ENCODE results near the gene DNAI4. TPM values are rescaled to one million over a fixed set of nuclear protein-coding genes. Genes with fewer than 3 reads are reported as not detected.
A peak's percentile ranks its signal among the peaks of the same experiment; 100 is the strongest.
"Not testable (repeated sequence)": the region's sequence is repeated elsewhere in the genome, so short reads cannot be mapped to it uniquely, and the experiment has no call there.

The DNAI4 gene
- 10 to 100 TPM in 3 of 6 donors, 1 to 10 TPM in 3; 7.3 to 32.5 (median 10.3) TPM for total RNA-seq

- no peaks in the 10 kb centered on the region for H3K36me3 ChIP-seq
- DNase-seq (peak; percentile 98 to 99), ATAC-seq (ENCODE audit: low FRiP score in 2 of 2) (peak; percentile 99 to 100)
- TF ChIP-seq EP300 (IDR thresholded peaks at IDR 0.05) (peak in 1 of 4 donors; percentile 41), CTCF (IDR thresholded peaks at IDR 0.05) (peak; percentile 19 to 77 (median 51)), POLR2AphosphoS5 (IDR thresholded peaks at IDR 0.05) (peak; percentile 78 to 83), POLR2A (IDR thresholded peaks at IDR 0.05) (peak in 3 of 4 donors; percentile 57 to 78 (median 68))
- 1% methylated on average over 18 to 62 of the region's 64 CpGs for WGBS, 2 donors
- peak within 1 kb of the TSS; percentile 89 to 96 (median 92) for H3K27ac ChIP-seq
- peak within 1 kb of the TSS; percentile 65 to 88 (median 85) for H3K4me3 ChIP-seq
- no peaks in the 10 kb centered on the region for H3K27me3 ChIP-seq
- peaks cover 25 to 27% (median 26%) of the 10 kb centered on the region in 4 donors for H3K4me1 ChIP-seq
- no peaks in the 10 kb centered on the region for H3K9me3 ChIP-seq
Measured at GRCh38 chr1:66924756-66925557, at the start of gene DNAI4, which contains the start of gene MIER1. Gene DNAI4 (minus strand): TSS chr1:66924856. CDS start chr1:66924831, 25 bp downstream. Gene MIER1 (plus strand): TSS chr1:66924990. CDS start chr1:66925029, 39 bp downstream.

- ATAC-seq (ENCODE audit: low FRiP score in 2 of 2) (no peak), DNase-seq (no peak)
- Histone ChIP-seq H3K9me3 (no peaks in the 10 kb centered on the region), H3K27ac (no peak overlapping the region), H3K4me1 (no peaks in the 10 kb centered on the region), H3K36me3 (peaks cover 4 to 86% (median 28%) of the 10 kb centered on the region in 4 donors), H3K4me3 (no peak overlapping the region), H3K27me3 (no peaks in the 10 kb centered on the region)
- WGBS, 2 donors, result 74 to 86% methylated on average over 3 of the region's 3 CpGs
- TF ChIP-seq POLR2AphosphoS5 (IDR thresholded peaks at IDR 0.05), result no peak
- TF ChIP-seq CTCF (IDR thresholded peaks at IDR 0.05), result no peak
- TF ChIP-seq POLR2A (IDR thresholded peaks at IDR 0.05), result no peak
- TF ChIP-seq EP300 (IDR thresholded peaks at IDR 0.05), result no peak
Measured at GRCh38 chr1:66968574-66968973, 43.9 kb upstream of the DNAI4 start.

- not testable (repeated sequence) for H3K4me3 ChIP-seq; H3K27ac ChIP-seq; H3K9me3 ChIP-seq; DNase-seq; H3K4me1 ChIP-seq; ATAC-seq (ENCODE audit: low FRiP score in 2 of 2); H3K27me3 ChIP-seq
- WGBS, 2 donors, result 92 to 96% methylated on average over 5 to 7 of the region's 7 CpGs
- H3K36me3 ChIP-seq, result peaks cover 4 to 85% (median 25%) of the 10 kb centered on the region in 4 donors
Measured at GRCh38 chr1:66966188-66966873, 41.7 kb upstream of the DNAI4 start.

- Histone ChIP-seq H3K27ac (no peak overlapping the region), H3K9me3 (no peaks in the 10 kb centered on the region), H3K4me3 (no peak overlapping the region), H3K4me1 (peaks cover 0 to 3% (median 0%) of the 10 kb centered on the region in 4 donors), H3K36me3 (peaks cover 19 to 81% (median 22%) of the 10 kb centered on the region in 4 donors), H3K27me3 (no peaks in the 10 kb centered on the region)
- WGBS, 2 donors, result 94 to 95% methylated on average over 3 of the region's 3 CpGs
- no peak for ATAC-seq (ENCODE audit: low FRiP score in 2 of 2)
- TF ChIP-seq POLR2AphosphoS5 (IDR thresholded peaks at IDR 0.05), result no peak
- TF ChIP-seq CTCF (IDR thresholded peaks at IDR 0.05), result no peak
- TF ChIP-seq POLR2A (IDR thresholded peaks at IDR 0.05), result no peak
- no peak for TF ChIP-seq EP300 (IDR thresholded peaks at IDR 0.05)
- no peak for DNase-seq
Measured at GRCh38 chr1:66957938-66958337, 33.3 kb upstream of the DNAI4 start.

GRCh38 chr1:66954208-66954607 is 29.6 kb upstream of the DNAI4 start:
- Histone ChIP-seq H3K4me1 (peaks cover 0 to 3% (median 0%) of the 10 kb centered on the region in 4 donors), H3K27me3 (no peaks in the 10 kb centered on the region), H3K9me3 (no peaks in the 10 kb centered on the region), H3K27ac (no peak overlapping the region), H3K36me3 (peaks cover 5 to 78% (median 26%) of the 10 kb centered on the region in 4 donors), H3K4me3 (no peak overlapping the region)
- ATAC-seq (ENCODE audit: low FRiP score in 2 of 2) (no peak), DNase-seq (no peak)
- 86 to 90% methylated on average over 4 of the region's 4 CpGs for WGBS, 2 donors
- TF ChIP-seq CTCF (IDR thresholded peaks at IDR 0.05) (no peak), EP300 (IDR thresholded peaks at IDR 0.05) (no peak), POLR2A (IDR thresholded peaks at IDR 0.05) (no peak), POLR2AphosphoS5 (IDR thresholded peaks at IDR 0.05) (no peak)

All from upper lobe of left lung (tissue), 6 donors.